SK-N-SH treated with all-trans-retinoic acid at 6 μM for 48 hours (cell line): ENCODE results near the gene RNF10.

ENCODE experiments used
- ATAC-seq: fragments of 200-7000 bp; cut with Tn5 transposase; 3 replicates; pipeline ENCODE4 v1.9.1; 2020; ENCODE audit warnings: mild to moderate bottlenecking, moderate library complexity
- ARNTL ChIP-seq: fragments of 450-650 bp; formaldehyde crosslinking; IDR thresholded peaks from 2 replicates; pipeline ENCODE4 v1.5.0; 2020; ENCODE audit warnings: low read depth, mild to moderate bottlenecking, moderate library complexity, borderline replicate concordance
- BACH2 ChIP-seq: fragments of 250-450 bp; sonication (Bioruptor Pico); IDR thresholded peaks from 2 replicates; pipeline ENCODE4 v1.9.0; 2021; ENCODE audit warnings: mild to moderate bottlenecking, borderline replicate concordance
- CSDC2 ChIP-seq: fragments of 250-450 bp; sonication (Bioruptor Pico); IDR thresholded peaks from 2 replicates; pipeline ENCODE4 v1.5.0; 2020; ENCODE audit warnings: mild to moderate bottlenecking, moderate library complexity
- ESRRG ChIP-seq: fragments of 250-450 bp; sonication (Bioruptor Pico); IDR thresholded peaks from 2 replicates; pipeline ENCODE4 v1.6.1; 2021; ENCODE audit warnings: mild to moderate bottlenecking
- GLIS3 ChIP-seq: fragments of 250-450 bp; sonication (Bioruptor Pico); IDR thresholded peaks from 2 replicates; pipeline ENCODE4 v1.5.0; 2020; ENCODE audit warnings: mild to moderate bottlenecking, moderate library complexity
- OSR1 ChIP-seq: fragments of 250-450 bp; sonication (Bioruptor Pico); IDR thresholded peaks from 2 replicates; pipeline ENCODE4 v1.8.0; 2022; ENCODE audit warnings: moderate library complexity, mild to moderate bottlenecking, inconsistent platforms
- PPARA ChIP-seq: fragments of 250-450 bp; sonication (Bioruptor Pico); IDR thresholded peaks from 2 replicates; pipeline ENCODE4 v1.5.0; 2020; ENCODE audit warnings: mild to moderate bottlenecking, borderline replicate concordance
- RARB ChIP-seq: fragments of 250-450 bp; sonication (Bioruptor Pico); IDR thresholded peaks from 2 replicates; pipeline ENCODE4 v1.8.0; 2021; ENCODE audit warnings: mild to moderate bottlenecking, moderate library complexity
- SNAI2 ChIP-seq: fragments of 250-450 bp; sonication (Bioruptor Pico); IDR thresholded peaks from 2 replicates; pipeline ENCODE4 v1.5.0; 2020; ENCODE audit warnings: mild to moderate bottlenecking, moderate library complexity
- TOX ChIP-seq: fragments of 250-450 bp; sonication (Bioruptor Pico); IDR thresholded peaks from 2 replicates; pipeline ENCODE4 v1.8.0; 2021; ENCODE audit warnings: mild to moderate bottlenecking, moderate library complexity, borderline replicate concordance
- ZFP3 ChIP-seq: fragments of 250-450 bp; sonication (Bioruptor Pico); IDR thresholded peaks from 2 replicates; pipeline ENCODE4 v1.5.0; 2020; ENCODE audit warnings: mild to moderate bottlenecking, moderate library complexity
- ZFP30 ChIP-seq: fragments of 450-650 bp; formaldehyde crosslinking; IDR thresholded peaks from 2 replicates; pipeline ENCODE4 v1.5.0; 2022; ENCODE audit warnings: mild to moderate bottlenecking, moderate library complexity
- ZNF565 ChIP-seq: fragments of 450-650 bp; formaldehyde crosslinking; conservative IDR thresholded peaks from 2 replicates; pipeline ENCODE4 v1.5.0; 2020; ENCODE audit warnings: low read depth, mild to moderate bottlenecking, moderate library complexity
- ZNF70 ChIP-seq: fragments of 450-650 bp; formaldehyde crosslinking; IDR thresholded peaks from 2 replicates; pipeline ENCODE4 v1.5.0; 2020; ENCODE audit warnings: mild to moderate bottlenecking, moderate library complexity
- ZNF8 ChIP-seq: fragments of 450-650 bp; formaldehyde crosslinking; IDR thresholded peaks from 2 replicates; pipeline ENCODE4 v1.5.0; 2020; ENCODE audit warnings: mild to moderate bottlenecking, moderate library complexity
- TF ChIP-seq, protein P1 (sequence below): fragments of 250-450 bp; sonication (Bioruptor Pico); IDR thresholded peaks from 2 replicates; pipeline ENCODE4 v1.5.1; 2020; ENCODE audit warnings: low read depth, mild to moderate bottlenecking, moderate library complexity
- TF ChIP-seq, protein P2 (sequence below): fragments of 250-450 bp; sonication (Bioruptor Pico); IDR thresholded peaks from 2 replicates; pipeline ENCODE4 v1.8.0; 2021; ENCODE audit warnings: low read depth, mild to moderate bottlenecking, moderate library complexity, borderline replicate concordance
- TF ChIP-seq, protein P3 (sequence below): fragments of 250-450 bp; sonication (Bioruptor Pico); IDR thresholded peaks from 2 replicates; pipeline ENCODE4 v1.5.0; 2020; ENCODE audit warnings: mild to moderate bottlenecking, moderate library complexity
- TF ChIP-seq, protein P4 (sequence below): fragments of 250-450 bp; sonication (Bioruptor Pico); IDR thresholded peaks from 2 replicates; pipeline ENCODE4 v1.5.1; 2021; ENCODE audit warnings: mild to moderate bottlenecking, moderate library complexity

Gene RNF10

DNA sequence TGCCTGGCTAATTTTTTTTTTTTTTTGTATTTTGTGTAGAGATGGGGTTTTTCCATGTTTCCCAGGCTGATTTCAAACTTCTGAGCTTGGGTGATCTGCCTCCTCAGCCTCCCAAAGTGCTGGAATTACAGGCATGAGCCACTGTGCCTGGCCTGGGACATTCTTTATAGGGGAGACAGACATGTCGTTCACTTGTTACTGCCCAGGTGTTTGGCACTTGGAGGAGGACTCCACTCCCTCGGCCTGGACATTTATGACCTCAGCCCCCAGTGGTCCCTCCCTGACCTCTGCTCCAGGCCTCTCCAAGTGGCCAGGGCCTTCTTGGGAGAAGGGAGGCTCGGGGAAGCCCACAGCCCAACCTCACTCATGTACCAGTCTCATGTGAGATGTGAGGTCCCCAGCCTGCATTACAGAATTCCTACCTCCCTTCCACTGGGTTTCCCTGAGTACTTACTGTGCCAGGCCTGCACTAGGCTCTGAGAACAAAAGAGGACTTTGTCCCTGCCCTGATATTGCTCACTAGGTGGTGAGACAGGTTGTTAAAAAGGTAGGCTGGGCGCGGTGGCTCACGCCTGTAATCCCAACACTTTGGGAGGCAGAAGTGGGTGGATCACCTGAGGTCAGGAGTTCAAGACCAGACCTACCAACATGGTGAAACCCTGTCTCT is 56.7 kb downstream of the RNF10 start:
- ATAC-seq = no peak
- TF ChIP-seq ZNF70 (CRISPR knock-in tag) (no peak), ESRRG (CRISPR knock-in tag) (no peak), ZFP3 (CRISPR knock-in tag) (no peak), OSR1 (CRISPR knock-in tag) (no peak), ZFP30 (CRISPR knock-in tag) (no peak)
- TF ChIP-seq, protein P1, sequence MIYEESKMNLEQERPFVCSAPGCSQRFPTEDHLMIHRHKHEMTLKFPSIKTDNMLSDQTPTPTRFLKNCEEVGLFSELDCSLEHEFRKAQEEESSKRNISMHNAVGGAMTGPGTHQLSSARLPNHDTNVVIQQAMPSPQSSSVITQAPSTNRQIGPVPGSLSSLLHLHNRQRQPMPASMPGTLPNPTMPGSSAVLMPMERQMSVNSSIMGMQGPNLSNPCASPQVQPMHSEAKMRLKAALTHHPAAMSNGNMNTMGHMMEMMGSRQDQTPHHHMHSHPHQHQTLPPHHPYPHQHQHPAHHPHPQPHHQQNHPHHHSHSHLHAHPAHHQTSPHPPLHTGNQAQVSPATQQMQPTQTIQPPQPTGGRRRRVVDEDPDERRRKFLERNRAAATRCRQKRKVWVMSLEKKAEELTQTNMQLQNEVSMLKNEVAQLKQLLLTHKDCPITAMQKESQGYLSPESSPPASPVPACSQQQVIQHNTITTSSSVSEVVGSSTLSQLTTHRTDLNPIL (CRISPR knock-in tag) = no peak

DNA sequence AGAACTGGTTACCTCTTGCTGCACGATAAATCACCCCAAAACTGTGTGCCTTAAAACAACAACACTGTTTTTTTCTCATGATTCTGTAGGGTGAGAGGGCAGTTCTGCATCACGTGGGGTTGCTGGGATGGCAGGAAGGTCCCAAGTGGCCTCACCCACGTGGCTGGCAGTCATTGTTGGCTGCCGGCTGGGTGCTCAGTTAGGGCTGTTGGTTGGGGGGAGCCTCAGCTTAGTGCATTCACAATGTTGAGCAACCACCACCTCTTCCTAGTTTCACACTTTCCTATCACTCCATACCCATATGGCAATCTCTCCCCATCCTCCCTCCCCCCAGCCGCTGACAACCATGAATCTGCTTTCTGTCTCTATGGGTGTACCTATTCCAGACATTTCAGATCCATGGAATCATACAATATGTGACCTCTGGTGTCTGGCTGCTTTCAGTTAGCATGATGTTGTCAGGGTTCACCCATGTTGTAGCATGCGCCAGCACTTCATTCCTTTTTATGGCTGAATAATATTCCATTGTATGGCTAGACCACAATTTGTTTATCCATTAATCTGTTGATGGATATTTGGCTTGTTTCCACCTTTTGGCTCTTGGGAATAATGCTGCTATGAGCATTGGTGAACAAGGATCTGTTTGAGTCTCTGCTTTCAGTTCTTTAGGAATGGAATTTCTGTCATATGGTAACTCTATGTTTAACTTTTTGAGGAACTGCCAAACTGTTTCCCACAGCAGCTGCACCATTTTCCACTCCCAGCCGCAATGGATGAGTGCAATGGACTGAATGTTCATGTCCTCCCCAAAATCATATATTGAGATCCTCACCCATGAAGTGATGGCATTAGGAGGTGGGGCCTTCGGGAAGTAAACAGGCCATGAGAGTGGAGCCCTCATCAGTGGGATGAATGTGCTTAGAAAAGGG is 58.2 kb downstream of the RNF10 start:
- TF ChIP-seq, protein P2, sequence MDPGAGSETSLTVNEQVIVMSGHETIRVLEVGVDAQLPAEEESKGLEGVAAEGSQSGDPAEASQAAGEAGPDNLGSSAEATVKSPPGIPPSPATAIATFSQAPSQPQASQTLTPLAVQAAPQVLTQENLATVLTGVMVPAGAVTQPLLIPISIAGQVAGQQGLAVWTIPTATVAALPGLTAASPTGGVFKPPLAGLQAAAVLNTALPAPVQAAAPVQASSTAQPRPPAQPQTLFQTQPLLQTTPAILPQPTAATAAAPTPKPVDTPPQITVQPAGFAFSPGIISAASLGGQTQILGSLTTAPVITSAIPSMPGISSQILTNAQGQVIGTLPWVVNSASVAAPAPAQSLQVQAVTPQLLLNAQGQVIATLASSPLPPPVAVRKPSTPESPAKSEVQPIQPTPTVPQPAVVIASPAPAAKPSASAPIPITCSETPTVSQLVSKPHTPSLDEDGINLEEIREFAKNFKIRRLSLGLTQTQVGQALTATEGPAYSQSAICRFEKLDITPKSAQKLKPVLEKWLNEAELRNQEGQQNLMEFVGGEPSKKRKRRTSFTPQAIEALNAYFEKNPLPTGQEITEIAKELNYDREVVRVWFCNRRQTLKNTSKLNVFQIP (CRISPR knock-in tag) = no peak
- TF ChIP-seq, protein P3, sequence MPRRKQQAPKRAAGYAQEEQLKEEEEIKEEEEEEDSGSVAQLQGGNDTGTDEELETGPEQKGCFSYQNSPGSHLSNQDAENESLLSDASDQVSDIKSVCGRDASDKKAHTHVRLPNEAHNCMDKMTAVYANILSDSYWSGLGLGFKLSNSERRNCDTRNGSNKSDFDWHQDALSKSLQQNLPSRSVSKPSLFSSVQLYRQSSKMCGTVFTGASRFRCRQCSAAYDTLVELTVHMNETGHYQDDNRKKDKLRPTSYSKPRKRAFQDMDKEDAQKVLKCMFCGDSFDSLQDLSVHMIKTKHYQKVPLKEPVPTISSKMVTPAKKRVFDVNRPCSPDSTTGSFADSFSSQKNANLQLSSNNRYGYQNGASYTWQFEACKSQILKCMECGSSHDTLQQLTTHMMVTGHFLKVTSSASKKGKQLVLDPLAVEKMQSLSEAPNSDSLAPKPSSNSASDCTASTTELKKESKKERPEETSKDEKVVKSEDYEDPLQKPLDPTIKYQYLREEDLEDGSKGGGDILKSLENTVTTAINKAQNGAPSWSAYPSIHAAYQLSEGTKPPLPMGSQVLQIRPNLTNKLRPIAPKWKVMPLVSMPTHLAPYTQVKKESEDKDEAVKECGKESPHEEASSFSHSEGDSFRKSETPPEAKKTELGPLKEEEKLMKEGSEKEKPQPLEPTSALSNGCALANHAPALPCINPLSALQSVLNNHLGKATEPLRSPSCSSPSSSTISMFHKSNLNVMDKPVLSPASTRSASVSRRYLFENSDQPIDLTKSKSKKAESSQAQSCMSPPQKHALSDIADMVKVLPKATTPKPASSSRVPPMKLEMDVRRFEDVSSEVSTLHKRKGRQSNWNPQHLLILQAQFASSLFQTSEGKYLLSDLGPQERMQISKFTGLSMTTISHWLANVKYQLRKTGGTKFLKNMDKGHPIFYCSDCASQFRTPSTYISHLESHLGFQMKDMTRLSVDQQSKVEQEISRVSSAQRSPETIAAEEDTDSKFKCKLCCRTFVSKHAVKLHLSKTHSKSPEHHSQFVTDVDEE (CRISPR knock-in tag) = no peak
- no peak for ATAC-seq

DNA sequence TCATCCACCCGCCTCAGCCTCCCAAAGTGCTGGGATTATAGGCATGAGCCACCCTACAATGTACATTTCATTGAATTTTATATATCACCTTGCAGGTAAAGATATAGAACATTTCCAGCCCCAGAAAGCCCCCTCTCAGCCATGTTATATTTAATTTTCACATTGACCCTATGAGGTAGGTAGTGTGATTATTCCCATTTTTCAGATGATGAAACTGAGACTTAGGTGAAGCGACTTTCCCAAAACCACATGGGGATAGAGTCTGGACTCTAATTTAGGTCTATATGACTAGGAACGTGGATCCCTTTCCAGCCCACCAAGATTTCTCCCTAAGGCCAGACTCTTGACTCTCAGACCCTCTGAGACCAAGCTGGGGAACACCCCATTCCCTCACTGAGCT is 62.7 kb downstream of the RNF10 start:
- no peak for ATAC-seq
- TF ChIP-seq ZNF565 (CRISPR knock-in tag) (no peak), BACH2 (CRISPR knock-in tag) (no peak), GLIS3 (no peak), TOX (no peak), OSR1 (CRISPR knock-in tag) (no peak), SNAI2 (CRISPR knock-in tag) (no peak), CSDC2 (CRISPR knock-in tag) (no peak), RARB (CRISPR knock-in tag) (no peak), ARNTL (CRISPR knock-in tag) (no peak), ESRRG (CRISPR knock-in tag) (no peak), PPARA (CRISPR knock-in tag) (no peak), ZFP3 (CRISPR knock-in tag) (no peak), ZFP30 (CRISPR knock-in tag) (no peak), ZNF8 (CRISPR knock-in tag) (no peak)
- TF ChIP-seq, protein P1 (CRISPR knock-in tag) = no peak
- TF ChIP-seq, protein P4, sequence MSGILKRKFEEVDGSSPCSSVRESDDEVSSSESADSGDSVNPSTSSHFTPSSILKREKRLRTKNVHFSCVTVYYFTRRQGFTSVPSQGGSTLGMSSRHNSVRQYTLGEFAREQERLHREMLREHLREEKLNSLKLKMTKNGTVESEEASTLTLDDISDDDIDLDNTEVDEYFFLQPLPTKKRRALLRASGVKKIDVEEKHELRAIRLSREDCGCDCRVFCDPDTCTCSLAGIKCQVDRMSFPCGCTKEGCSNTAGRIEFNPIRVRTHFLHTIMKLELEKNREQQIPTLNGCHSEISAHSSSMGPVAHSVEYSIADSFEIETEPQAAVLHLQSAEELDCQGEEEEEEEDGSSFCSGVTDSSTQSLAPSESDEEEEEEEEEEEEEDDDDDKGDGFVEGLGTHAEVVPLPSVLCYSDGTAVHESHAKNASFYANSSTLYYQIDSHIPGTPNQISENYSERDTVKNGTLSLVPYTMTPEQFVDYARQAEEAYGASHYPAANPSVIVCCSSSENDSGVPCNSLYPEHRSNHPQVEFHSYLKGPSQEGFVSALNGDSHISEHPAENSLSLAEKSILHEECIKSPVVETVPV = no peak
- TF ChIP-seq, protein P3 (CRISPR knock-in tag) = no peak
